Loucy (cell line): ENCODE results near the gene TMEM121.

Experiments used
- EZH2phosphoT487 ChIP-seq: fragments of 200-600 bp; IDR thresholded peaks from 2 replicates; pipeline ENCODE4 v1.6.1; 2018; ENCODE audit warnings: antibody characterized with exemption, mild to moderate bottlenecking, moderate library complexity, borderline replicate concordance
- TF ChIP-seq, protein P1 (sequence below): fragments of 200-600 bp; sonication (generic); conservative IDR thresholded peaks from 2 replicates; pipeline ENCODE4 v1.5.1; 2014; ENCODE audit warnings: mild to moderate bottlenecking, antibody characterized with exemption, low read length

DNA sequence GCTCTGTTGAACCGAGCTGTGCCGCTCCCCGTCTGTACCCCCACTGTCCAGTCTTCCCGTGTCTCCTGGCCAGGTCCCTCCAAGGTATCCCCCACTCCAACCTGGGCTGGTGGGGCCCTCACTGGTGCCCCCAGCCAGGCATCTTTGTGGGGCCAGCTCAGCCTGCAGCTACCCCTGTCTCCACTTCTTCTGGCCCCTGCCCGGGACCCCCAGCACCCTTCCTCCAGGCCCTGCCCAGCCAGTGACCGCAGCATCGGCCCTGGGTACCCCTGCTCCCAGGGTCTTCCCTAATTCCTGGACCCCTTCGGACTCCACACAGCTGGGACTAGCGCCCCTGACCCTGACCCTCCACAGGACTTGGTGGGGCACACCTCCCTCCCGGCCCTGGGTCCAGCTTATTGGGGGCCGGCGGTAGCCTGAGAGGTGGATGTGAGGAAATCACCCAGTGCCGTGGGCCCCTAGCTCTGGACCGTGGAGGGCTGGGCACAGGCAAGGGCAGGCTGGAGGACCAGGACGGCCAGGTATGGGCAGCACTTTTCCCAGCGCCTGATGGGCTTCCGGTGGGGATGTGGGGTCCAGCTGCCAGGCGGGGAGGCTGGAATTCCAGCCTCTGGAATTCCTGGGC lies 43.8 kb upstream of the TMEM121 start:
- TF ChIP-seq, protein P1, sequence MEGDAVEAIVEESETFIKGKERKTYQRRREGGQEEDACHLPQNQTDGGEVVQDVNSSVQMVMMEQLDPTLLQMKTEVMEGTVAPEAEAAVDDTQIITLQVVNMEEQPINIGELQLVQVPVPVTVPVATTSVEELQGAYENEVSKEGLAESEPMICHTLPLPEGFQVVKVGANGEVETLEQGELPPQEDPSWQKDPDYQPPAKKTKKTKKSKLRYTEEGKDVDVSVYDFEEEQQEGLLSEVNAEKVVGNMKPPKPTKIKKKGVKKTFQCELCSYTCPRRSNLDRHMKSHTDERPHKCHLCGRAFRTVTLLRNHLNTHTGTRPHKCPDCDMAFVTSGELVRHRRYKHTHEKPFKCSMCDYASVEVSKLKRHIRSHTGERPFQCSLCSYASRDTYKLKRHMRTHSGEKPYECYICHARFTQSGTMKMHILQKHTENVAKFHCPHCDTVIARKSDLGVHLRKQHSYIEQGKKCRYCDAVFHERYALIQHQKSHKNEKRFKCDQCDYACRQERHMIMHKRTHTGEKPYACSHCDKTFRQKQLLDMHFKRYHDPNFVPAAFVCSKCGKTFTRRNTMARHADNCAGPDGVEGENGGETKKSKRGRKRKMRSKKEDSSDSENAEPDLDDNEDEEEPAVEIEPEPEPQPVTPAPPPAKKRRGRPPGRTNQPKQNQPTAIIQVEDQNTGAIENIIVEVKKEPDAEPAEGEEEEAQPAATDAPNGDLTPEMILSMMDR: no peak
- TF ChIP-seq EZH2phosphoT487: no peak
